GM12891 (cell line): ENCODE measurements around the gene HIP1R.

Source experiments
- PAX5 ChIP-seq: IDR thresholded peaks from 2 replicates; pipeline ENCODE4 v1.6.1; 2011; ENCODE audit warnings: low read length, moderate library complexity, mild to moderate bottlenecking; ENCODE audit not compliant: insufficient read depth, severe bottlenecking
- POLR2A ChIP-seq: IDR thresholded peaks from 2 replicates; pipeline ENCODE4 v1.6.1; 2011; ENCODE audit warnings: low read depth, low read length, control low read depth
- POLR2AphosphoS5 ChIP-seq: IDR thresholded peaks from 2 replicates; pipeline ENCODE4 v1.6.1; 2011; ENCODE audit warnings: low read depth, low read length, control low read depth
- POU2F2 ChIP-seq: IDR thresholded peaks from 2 replicates; pipeline ENCODE4 v1.6.1; 2011; ENCODE audit warnings: low read depth, mild to moderate bottlenecking, control low read depth, low read length, moderate library complexity
- SPI1 ChIP-seq: IDR thresholded peaks from 2 replicates; pipeline ENCODE4 v1.6.1; 2011; ENCODE audit warnings: low read depth, low read length, control low read depth
- TAF1 ChIP-seq: IDR thresholded peaks from 2 replicates; pipeline ENCODE4 v1.6.1; 2011; ENCODE audit warnings: low read depth, low read length, control low read depth

DNA sequence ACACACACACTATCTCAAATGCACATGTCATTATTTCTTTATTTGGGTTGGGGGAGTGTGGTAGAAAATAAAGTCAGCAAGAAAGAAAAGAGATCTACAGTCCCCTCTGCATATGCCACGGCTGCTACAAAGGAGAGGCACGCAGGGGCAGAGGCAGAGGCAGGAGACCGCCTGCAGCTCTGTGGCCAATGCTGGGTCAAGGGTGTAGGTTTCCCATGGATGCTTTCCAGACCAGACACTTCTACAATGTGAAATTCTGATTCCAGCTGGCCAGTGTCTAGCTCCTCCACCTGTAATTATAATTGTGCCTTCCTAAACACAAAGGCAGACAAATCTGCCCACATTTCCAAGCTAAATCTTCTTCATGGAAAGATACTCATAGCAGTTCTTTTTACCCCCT, 41.5 kb downstream of the HIP1R start:
- TF ChIP-seq POLR2A (no peak), TAF1 (no peak), PAX5 (no peak), POLR2AphosphoS5 (no peak), POU2F2 (no peak), SPI1 (no peak)
